ENCODE data around the gene ATXN3.

- TF ChIP-seq, protein P1, sequence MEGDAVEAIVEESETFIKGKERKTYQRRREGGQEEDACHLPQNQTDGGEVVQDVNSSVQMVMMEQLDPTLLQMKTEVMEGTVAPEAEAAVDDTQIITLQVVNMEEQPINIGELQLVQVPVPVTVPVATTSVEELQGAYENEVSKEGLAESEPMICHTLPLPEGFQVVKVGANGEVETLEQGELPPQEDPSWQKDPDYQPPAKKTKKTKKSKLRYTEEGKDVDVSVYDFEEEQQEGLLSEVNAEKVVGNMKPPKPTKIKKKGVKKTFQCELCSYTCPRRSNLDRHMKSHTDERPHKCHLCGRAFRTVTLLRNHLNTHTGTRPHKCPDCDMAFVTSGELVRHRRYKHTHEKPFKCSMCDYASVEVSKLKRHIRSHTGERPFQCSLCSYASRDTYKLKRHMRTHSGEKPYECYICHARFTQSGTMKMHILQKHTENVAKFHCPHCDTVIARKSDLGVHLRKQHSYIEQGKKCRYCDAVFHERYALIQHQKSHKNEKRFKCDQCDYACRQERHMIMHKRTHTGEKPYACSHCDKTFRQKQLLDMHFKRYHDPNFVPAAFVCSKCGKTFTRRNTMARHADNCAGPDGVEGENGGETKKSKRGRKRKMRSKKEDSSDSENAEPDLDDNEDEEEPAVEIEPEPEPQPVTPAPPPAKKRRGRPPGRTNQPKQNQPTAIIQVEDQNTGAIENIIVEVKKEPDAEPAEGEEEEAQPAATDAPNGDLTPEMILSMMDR (IDR thresholded peaks at IDR 0.05) = no peak
- TF ChIP-seq EP300 (IDR thresholded peaks at IDR 0.05; ENCODE audit: borderline replicate concordance in 1 of 2, low read depth in 1 of 2, low read length in 1 of 2) = no peak
- no peak for TF ChIP-seq GATA2 (CRISPR knock-in tag; IDR thresholded peaks at IDR 0.05)
- no peak for TF ChIP-seq USF2 (IDR thresholded peaks at IDR 0.05; ENCODE audit: borderline replicate concordance, low read depth, low read length)
- TF ChIP-seq SMC3 (IDR thresholded peaks at IDR 0.05; ENCODE audit: low read depth, low read length) = no peak
- TF ChIP-seq, protein P2, sequence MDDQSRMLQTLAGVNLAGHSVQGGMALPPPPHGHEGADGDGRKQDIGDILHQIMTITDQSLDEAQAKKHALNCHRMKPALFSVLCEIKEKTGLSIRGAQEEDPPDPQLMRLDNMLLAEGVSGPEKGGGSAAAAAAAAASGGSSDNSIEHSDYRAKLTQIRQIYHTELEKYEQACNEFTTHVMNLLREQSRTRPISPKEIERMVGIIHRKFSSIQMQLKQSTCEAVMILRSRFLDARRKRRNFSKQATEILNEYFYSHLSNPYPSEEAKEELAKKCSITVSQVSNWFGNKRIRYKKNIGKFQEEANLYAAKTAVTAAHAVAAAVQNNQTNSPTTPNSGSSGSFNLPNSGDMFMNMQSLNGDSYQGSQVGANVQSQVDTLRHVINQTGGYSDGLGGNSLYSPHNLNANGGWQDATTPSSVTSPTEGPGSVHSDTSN (IDR thresholded peaks at IDR 0.05) = no peak
- TF ChIP-seq POLR2AphosphoS5 (IDR thresholded peaks at IDR 0.05; ENCODE audit: low read depth, low read length) = no peak
- TF ChIP-seq GABPA (IDR thresholded peaks at IDR 0.05; ENCODE audit: low read depth) = no peak
- TF ChIP-seq RCOR1 (IDR thresholded peaks at IDR 0.05; ENCODE audit: low read length) = no peak
- TF ChIP-seq MAX (IDR thresholded peaks at IDR 0.05; ENCODE audit: low read depth) = no peak
- TF ChIP-seq, protein P3, sequence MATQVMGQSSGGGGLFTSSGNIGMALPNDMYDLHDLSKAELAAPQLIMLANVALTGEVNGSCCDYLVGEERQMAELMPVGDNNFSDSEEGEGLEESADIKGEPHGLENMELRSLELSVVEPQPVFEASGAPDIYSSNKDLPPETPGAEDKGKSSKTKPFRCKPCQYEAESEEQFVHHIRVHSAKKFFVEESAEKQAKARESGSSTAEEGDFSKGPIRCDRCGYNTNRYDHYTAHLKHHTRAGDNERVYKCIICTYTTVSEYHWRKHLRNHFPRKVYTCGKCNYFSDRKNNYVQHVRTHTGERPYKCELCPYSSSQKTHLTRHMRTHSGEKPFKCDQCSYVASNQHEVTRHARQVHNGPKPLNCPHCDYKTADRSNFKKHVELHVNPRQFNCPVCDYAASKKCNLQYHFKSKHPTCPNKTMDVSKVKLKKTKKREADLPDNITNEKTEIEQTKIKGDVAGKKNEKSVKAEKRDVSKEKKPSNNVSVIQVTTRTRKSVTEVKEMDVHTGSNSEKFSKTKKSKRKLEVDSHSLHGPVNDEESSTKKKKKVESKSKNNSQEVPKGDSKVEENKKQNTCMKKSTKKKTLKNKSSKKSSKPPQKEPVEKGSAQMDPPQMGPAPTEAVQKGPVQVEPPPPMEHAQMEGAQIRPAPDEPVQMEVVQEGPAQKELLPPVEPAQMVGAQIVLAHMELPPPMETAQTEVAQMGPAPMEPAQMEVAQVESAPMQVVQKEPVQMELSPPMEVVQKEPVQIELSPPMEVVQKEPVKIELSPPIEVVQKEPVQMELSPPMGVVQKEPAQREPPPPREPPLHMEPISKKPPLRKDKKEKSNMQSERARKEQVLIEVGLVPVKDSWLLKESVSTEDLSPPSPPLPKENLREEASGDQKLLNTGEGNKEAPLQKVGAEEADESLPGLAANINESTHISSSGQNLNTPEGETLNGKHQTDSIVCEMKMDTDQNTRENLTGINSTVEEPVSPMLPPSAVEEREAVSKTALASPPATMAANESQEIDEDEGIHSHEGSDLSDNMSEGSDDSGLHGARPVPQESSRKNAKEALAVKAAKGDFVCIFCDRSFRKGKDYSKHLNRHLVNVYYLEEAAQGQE (IDR thresholded peaks at IDR 0.05; ENCODE audit: low read depth, low read length) = no peak
- TF ChIP-seq RAD21 (IDR thresholded peaks at IDR 0.05; ENCODE audit: low read length) = no peak
- no peak for TF ChIP-seq JUND (IDR thresholded peaks at IDR 0.05)
These were observed 70.5 kb downstream of the ATXN3 start for GRCh38 chr14:92035890-92036289.
